ENCODE measurements around the gene SHB.

- TF ChIP-seq CTCF (IDR thresholded peaks at IDR 0.05), result no peak
- no peak for TF ChIP-seq POLR2A (IDR thresholded peaks at IDR 0.05)
Observed at GRCh38 chr9:37976714-37977477, 92.1 kb downstream of the SHB start.
